Liver (tissue), 3 donors: ENCODE data around the gene PCBD1.

ENCODE experiments used
- SP1 ChIP-seq: IDR thresholded peaks from 2 replicates; pipeline ENCODE4 v1.6.1; 2018; ENCODE audit warnings: antibody characterized with exemption, mild to moderate bottlenecking
- TAF1 ChIP-seq: conservative IDR thresholded peaks from 2 replicates; pipeline ENCODE4 v1.6.1; 2016; ENCODE audit warnings: antibody characterized with exemption, mild to moderate bottlenecking
- ZBTB33 ChIP-seq: IDR thresholded peaks from 2 replicates; pipeline ENCODE4 v1.6.1; 2016; ENCODE audit warnings: antibody characterized with exemption
- TF ChIP-seq, protein P1 (sequence below): fragments of 150-350 bp; IDR thresholded peaks from 2 replicates; pipeline ENCODE4 v1.5.1; 2017; ENCODE audit warnings: improper control_type of control experiment, low read depth, low read length; ENCODE audit not compliant: missing input control
- donor health status: healthy.
- donor health status: healthy.

DNA sequence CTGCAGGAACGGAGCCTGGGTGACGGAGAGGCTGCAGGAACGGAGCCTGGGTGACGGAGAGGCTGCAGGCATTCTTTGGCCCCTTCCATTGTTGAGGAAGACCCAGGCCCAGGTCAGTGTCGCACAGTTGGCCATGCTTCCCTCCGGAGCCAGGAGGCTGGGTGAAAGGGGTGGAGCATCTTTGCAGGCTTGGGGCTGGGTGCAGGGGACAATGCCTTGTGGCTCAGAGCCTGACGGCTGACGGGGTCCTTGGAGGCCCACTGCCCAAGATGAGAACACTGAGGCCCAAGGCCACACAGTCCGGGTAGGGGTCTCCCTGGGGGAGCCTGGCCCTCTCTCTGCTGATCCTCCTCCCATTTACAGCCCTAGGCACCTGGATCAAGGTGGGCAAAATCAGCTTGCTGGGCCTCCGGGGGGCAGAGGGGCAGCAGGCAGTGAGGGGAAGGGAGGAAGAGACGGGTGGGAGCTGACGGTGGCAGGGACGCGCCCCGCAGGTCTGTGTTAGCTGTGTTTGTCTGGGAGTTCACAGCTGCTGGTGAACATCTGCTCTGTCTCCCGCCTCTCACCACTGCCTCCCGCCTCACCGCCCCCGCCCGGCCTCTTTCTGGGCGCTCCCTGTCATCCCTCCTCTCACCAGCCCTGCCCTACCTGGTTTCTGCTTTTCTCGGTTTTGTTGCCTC, 30.6 kb upstream of the PCBD1 start:
- TF ChIP-seq, protein P1, sequence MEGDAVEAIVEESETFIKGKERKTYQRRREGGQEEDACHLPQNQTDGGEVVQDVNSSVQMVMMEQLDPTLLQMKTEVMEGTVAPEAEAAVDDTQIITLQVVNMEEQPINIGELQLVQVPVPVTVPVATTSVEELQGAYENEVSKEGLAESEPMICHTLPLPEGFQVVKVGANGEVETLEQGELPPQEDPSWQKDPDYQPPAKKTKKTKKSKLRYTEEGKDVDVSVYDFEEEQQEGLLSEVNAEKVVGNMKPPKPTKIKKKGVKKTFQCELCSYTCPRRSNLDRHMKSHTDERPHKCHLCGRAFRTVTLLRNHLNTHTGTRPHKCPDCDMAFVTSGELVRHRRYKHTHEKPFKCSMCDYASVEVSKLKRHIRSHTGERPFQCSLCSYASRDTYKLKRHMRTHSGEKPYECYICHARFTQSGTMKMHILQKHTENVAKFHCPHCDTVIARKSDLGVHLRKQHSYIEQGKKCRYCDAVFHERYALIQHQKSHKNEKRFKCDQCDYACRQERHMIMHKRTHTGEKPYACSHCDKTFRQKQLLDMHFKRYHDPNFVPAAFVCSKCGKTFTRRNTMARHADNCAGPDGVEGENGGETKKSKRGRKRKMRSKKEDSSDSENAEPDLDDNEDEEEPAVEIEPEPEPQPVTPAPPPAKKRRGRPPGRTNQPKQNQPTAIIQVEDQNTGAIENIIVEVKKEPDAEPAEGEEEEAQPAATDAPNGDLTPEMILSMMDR, result no peak
- TF ChIP-seq ZBTB33 (no peak), TAF1 (no peak), SP1 (no peak)
